Body of pancreas (tissue), 4 donors: ENCODE measurements around the gene DNAI1.

Source experiments
- CTCF ChIP-seq, 7 experiments: fragments of 450-650 bp in 4 of 7; fragments of 200-600 bp in 3 of 7; sonication (generic) in 3 of 7; IDR thresholded peaks; one replicate each; pipeline ENCODE4 v1.5.1; 2016 to 2019; ENCODE audit warnings: antibody characterized with exemption in 7 of 7
- POLR2A ChIP-seq, 3 donors: fragments of 450-650 bp; IDR thresholded peaks; one replicate each; pipeline ENCODE4 v1.6.1; 2016; ENCODE audit warnings: antibody characterized with exemption in 3 of 3, mild to moderate bottlenecking in 2 of 3

DNA sequence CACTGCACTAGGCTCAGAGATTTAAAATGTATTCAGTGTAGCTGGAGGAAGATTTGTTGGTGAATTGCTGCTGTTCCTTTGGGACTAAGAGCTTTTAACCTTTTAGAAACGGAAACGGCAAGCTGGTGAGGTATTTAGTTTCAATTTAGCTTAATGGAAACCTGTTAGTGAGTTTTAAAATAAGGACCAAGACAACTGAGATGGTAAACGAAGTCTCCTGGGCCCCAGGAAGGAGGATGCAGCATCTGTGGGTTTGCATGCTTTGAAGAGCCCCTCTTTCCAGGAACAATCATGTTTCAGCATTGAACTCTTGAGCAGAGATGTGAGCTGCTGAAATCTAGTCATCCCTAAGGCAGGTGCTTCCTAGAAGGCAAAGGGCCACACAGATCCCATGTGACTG, 16.5 kb downstream of the DNAI1 start:
- TF ChIP-seq POLR2A (IDR thresholded peaks at IDR 0.05): no peak
- TF ChIP-seq CTCF (IDR thresholded peaks at IDR 0.05): no peak
